Lower leg skin (tissue), 4 donors: ENCODE measurements around the gene RERE. TPM values are rescaled to one million over a fixed set of nuclear protein-coding genes. Genes with fewer than 3 reads are reported as not detected.

Experiments used
- DNase-seq, 2 donors: peaks; one replicate each; pipeline ENCODE4 v3.0.0-alpha.2; 2019; ENCODE audit warnings: low spot score in 2 of 2
- H3K4me3 ChIP-seq: fragments of 200-600 bp; sonication (generic); 2 replicates; pipeline ENCODE4 v1.5.1; 2017; ENCODE audit warnings: mild to moderate bottlenecking, low read depth; ENCODE audit not compliant: poor library complexity, severe bottlenecking
- POLR2A ChIP-seq, 2 donors: fragments of 450-650 bp; IDR thresholded peaks; one replicate each; pipeline ENCODE4 v1.6.1; 2016 to 2017; ENCODE audit warnings: antibody characterized with exemption in 2 of 2, mild to moderate bottlenecking in 1 of 2, moderate library complexity in 1 of 2
- WGBS, 2 donors: methylation state at CpG; one replicate each; pipeline ENCODE4 v1.1.5; 2018; 5-methylcytosine and 5-hydroxymethylcytosine counted together
- intact Hi-C: fragments of 100-400 bp; cut with DNase I; formaldehyde crosslinking; loops from one replicate; pipeline ENCODE4 v1.15.0; 2023; ENCODE audit warnings: low total_unique reads
- total RNA-seq, 4 donors: library from RNA; depleted of rRNA; stranded (reverse); fragments of >200 nt; gene quantifications; one replicate each; pipeline ENCODE4 v1.1.0, GENCODE V29; 2016
- TF ChIP-seq, protein P1 (sequence below), 3 donors: fragments of 450-650 bp; IDR thresholded peaks; one replicate each; pipeline ENCODE4 v1.5.1; 2016; ENCODE audit warnings: antibody characterized with exemption in 3 of 3, mild to moderate bottlenecking in 3 of 3, moderate library complexity in 2 of 3

Gene RERE
- total RNA-seq, 4 donors from 2014 or later, result 41.0 to 84.9 (median 76.8) TPM

GRCh38 chr1:8373125-8373524, 444.3 kb downstream of the RERE start:
- no peak for TF ChIP-seq POLR2A (IDR thresholded peaks at IDR 0.05)
- 68 to 75% methylated on average over 3 of the region's 3 CpGs for WGBS, 2 donors
- intact Hi-C loops, result no loop called here
- no peak overlapping the region for H3K4me3 ChIP-seq
- no peak for DNase-seq

DNA sequence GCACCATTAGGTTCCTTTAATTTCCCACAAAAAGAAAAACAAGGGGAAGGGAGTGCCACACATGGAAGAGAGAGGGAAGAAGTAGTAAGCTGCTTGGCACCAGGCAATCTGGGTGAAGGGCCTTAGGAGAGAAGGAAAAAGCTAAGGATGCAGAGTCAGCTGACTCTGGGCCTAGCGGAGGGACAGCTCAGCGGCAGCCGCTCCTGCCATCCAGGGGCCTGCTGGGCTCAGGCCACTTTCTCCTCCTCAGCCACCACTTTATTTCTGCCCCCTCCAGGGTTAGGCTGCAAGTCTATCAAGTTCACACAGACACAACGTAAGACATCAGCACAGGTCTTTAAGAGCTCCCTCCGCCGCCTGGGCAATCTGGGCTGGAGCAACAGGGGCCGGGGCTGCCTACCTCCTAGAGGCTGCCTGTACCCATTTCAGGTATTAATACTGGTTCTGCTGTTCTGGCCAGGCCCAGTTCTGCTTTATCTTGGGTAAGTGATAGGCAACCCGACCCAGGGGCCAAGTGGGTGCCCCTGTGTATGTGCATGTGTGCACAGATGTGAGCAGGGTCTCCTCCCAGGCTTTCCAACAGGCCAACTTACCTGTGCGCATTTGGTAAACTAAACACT, 446.0 kb downstream of the RERE start:
- no peak for TF ChIP-seq POLR2A (IDR thresholded peaks at IDR 0.05)
- TF ChIP-seq, protein P1, sequence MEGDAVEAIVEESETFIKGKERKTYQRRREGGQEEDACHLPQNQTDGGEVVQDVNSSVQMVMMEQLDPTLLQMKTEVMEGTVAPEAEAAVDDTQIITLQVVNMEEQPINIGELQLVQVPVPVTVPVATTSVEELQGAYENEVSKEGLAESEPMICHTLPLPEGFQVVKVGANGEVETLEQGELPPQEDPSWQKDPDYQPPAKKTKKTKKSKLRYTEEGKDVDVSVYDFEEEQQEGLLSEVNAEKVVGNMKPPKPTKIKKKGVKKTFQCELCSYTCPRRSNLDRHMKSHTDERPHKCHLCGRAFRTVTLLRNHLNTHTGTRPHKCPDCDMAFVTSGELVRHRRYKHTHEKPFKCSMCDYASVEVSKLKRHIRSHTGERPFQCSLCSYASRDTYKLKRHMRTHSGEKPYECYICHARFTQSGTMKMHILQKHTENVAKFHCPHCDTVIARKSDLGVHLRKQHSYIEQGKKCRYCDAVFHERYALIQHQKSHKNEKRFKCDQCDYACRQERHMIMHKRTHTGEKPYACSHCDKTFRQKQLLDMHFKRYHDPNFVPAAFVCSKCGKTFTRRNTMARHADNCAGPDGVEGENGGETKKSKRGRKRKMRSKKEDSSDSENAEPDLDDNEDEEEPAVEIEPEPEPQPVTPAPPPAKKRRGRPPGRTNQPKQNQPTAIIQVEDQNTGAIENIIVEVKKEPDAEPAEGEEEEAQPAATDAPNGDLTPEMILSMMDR (IDR thresholded peaks at IDR 0.05), result no peak
- WGBS, 2 donors, result 76 to 90% methylated on average over 9 of the region's 9 CpGs
- peak in 1 of 2 donors; percentile 76 for DNase-seq
- intact Hi-C loops, result no loop called here
- no peak overlapping the region for H3K4me3 ChIP-seq

DNA sequence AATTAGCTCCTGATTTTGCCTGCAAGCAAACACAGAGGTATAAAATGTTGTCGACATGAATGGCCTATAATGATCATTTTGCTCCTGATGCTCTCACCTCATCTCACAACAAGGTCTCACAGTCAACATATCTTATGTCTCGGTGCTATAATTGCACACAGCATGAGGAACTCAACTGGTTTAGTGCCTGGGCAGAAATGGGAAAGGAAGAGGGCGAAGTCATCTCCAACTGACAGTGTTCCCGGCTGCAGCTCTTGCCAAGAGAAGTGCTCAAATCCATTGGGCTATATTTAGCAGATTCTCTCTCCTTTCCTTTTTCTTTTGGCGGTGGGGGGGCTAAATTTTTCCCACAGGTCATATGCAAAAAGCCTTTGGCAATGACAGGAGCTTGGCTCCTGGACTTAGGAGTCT, 446.5 kb downstream of the RERE start:
- no peak overlapping the region for H3K4me3 ChIP-seq
- TF ChIP-seq, protein P1 (IDR thresholded peaks at IDR 0.05), result no peak
- TF ChIP-seq POLR2A (IDR thresholded peaks at IDR 0.05), result no peak
- WGBS, 2 donors, result 20 to 26% methylated on average over 5 of the region's 5 CpGs
- intact Hi-C loops, result no loop called here
- peak in 1 of 2 donors; percentile 68 for DNase-seq

GRCh38 chr1:8370046-8370881, 447.2 kb downstream of the RERE start:
- H3K4me3 ChIP-seq, result no peak overlapping the region
- 63% methylated on average over 14 of the region's 14 CpGs for WGBS, 2 donors
- DNase-seq, result peak in 1 of 2 donors; percentile 64
- no peak for TF ChIP-seq POLR2A (IDR thresholded peaks at IDR 0.05)
- TF ChIP-seq, protein P1 (IDR thresholded peaks at IDR 0.05), result no peak
- intact Hi-C loops, result no loop called here

DNA sequence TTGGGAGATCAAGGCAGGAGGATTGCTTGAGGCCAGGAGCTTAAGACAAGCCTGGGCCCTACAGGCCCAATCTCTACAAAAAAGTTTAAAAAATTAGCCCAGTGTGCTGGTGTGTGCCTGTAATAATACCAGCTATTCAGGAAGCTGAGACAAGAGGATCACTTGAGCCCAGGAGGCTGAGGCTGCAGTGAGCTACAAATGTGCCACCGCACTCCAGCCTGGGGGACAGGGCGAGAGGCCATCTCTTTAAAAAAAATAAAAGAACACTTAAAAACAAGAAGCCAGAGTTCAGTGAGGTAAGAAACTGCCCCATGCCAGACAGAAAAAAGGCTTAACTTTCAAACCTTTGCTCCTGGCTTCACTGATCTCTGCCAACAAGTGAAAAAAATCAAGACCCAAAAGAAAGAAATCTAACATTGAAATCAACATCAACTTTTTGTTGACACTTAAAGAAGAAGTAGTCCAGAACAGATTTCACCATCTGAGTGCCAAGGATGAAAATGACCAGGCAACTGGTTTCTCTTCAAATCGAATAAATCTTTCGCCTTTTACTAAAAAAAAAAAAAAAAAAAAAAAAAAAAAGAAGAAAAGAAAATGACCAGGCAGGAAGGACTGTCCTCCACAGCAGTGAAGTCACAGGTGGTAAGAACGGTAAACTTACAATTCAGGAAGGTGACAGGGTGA, 448.3 kb downstream of the RERE start:
- intact Hi-C loops, result loop anchor here (10.0 kb wide), 1 partner anchor 76 kb away; no protein-coding TSS in a partner anchor
- TF ChIP-seq POLR2A (IDR thresholded peaks at IDR 0.05), result no peak
- TF ChIP-seq, protein P1 (IDR thresholded peaks at IDR 0.05), result no peak

More for the DNA sequence above, 448.3 kb downstream of the RERE start:
- WGBS, 2 donors, result 60 to 87% methylated on average over 5 of the region's 5 CpGs
- no peak for DNase-seq
- H3K4me3 ChIP-seq, result no peak overlapping the region
